ENCODE data around the gene TFE3. TPM values are rescaled to one million over a fixed set of nuclear protein-coding genes. Genes with fewer than 3 reads are reported as not detected.

The TFE3 gene
- total RNA-seq (2021) = 46.4 to 51.2 TPM (median 50.0 TPM) in 3 replicates
- Bru-seq, nascent RNA = percentile 70 among the genes with signal in this experiment
- long read RNA-seq, experiment 1, transcript TFE3-204 (10 exons, 3,279 nt) = minor isoform, 37 of 211 reads
- long read RNA-seq, experiment 1, transcript TFE3-201 (10 exons, 3,415 nt) = major isoform, 110 of 211 reads
- long read RNA-seq, experiment 1, partial matches to known transcripts = 27 of 211 reads
- long read RNA-seq, experiment 1, other reads (novel, unspliced or antisense) = 35 of 211 reads
- long read RNA-seq, experiment 2, transcript TFE3-204 (10 exons, 3,279 nt) = minor isoform, 11 of 79 reads
- long read RNA-seq, experiment 2, transcript TFE3-201 (10 exons, 3,415 nt) = major isoform, 13 of 79 reads
- long read RNA-seq, experiment 2, partial matches to known transcripts = 12 of 79 reads
- long read RNA-seq, experiment 2, other reads (novel, unspliced or antisense) = 41 of 79 reads
- long read RNA-seq, experiment 3, partial matches to known transcripts = 0 of 10 reads
- long read RNA-seq, experiment 3, other reads (novel, unspliced or antisense) = 4 of 10 reads

- Mint-ChIP-seq H3K27me3 (ENCODE audit: low read depth) (no peaks in the 10 kb centered on the region; the same call in 1 of the 2 replicates), H3K4me1 (peaks cover 29% of the 10 kb centered on the region), H3K4me3 (peak within 1 kb of the TSS; percentile 88), H3K9me3 (no peaks in the 10 kb centered on the region), H3K27ac (peak within 1 kb of the TSS; percentile 97), H3K36me3 (peaks cover 13% of the 10 kb centered on the region)
- CTCF ChIA-PET = interaction anchor here (0.6 to 2.7 kb wide), 8 partner anchors 10 to 281 kb away, joined by 3 to 14 read pairs (median 4); partner anchors contain the start of genes GRIPAP1, KCND1, MAGIX and PRAF2
- peak; percentile 97 for DNase-seq (ENCODE audit: low spot score)
- POLR2A ChIA-PET = interaction anchor here (0.7 to 1.7 kb wide), 3 partner anchors 41 to 743 kb away, joined by 4 to 10 read pairs (median 4); partner anchors contain the start of gene GRIPAP1
- peak; percentile 81 for ATAC-seq
- TF ChIP-seq CTCF (IDR thresholded peaks at IDR 0.05) = peak; percentile 51
- TF ChIP-seq ZNF121 (CRISPR knock-in tag; IDR thresholded peaks at IDR 0.05) = no peak
- TF ChIP-seq ELF4 (CRISPR knock-in tag; IDR thresholded peaks at IDR 0.05; ENCODE audit: low read depth) = no peak
- 0 out of 2 replicates have a peak, but pooled peaks have one; percentile 68 for TF ChIP-seq GTF2I (CRISPR knock-in tag; conservative IDR thresholded peaks at IDR 0.05)
- TF ChIP-seq SP1 (CRISPR knock-in tag; conservative IDR thresholded peaks at IDR 0.05) = peak; percentile 47; the same call in 1 of the 2 replicates
- peak; percentile 51; the same call in 1 of the 2 replicates for TF ChIP-seq ZNF263 (CRISPR knock-in tag; IDR thresholded peaks at IDR 0.05; ENCODE audit: low read depth)
- no peak for TF ChIP-seq ZNF138 (CRISPR knock-in tag; conservative IDR thresholded peaks at IDR 0.05)
- 0 out of 2 replicates have a peak, but pooled peaks have one; percentile 23 for TF ChIP-seq NFYB (CRISPR knock-in tag; conservative IDR thresholded peaks at IDR 0.05; ENCODE audit: low read depth)
Observed at GRCh38 chrX:49043220-49043986, at the start of gene TFE3. Gene TFE3 (minus strand): TSS chrX:49043357. CDS start chrX:49043226, 131 bp downstream.

- POLR2A ChIA-PET = no interaction called here
- Mint-ChIP-seq H3K27me3 (ENCODE audit: low read depth) (no peaks in the 10 kb centered on the region), H3K4me3 (no peak overlapping the region), H3K27ac (no peak overlapping the region), H3K36me3 (no peaks in the 10 kb centered on the region), H3K4me1 (no peaks in the 10 kb centered on the region), H3K9me3 (no peaks in the 10 kb centered on the region)
- CTCF ChIA-PET = interaction anchor here (0.7 to 1.0 kb wide), 3 partner anchors 11 to 103 kb away, joined by 3 to 4 read pairs (median 4); no protein-coding TSS in a partner anchor
- ATAC-seq = no peak
- DNase-seq (ENCODE audit: low spot score) = no peak
- TF ChIP-seq EMX1 (CRISPR knock-in tag; IDR thresholded peaks at IDR 0.05) = no peak
- no peak for TF ChIP-seq RELA (CRISPR knock-in tag; IDR thresholded peaks at IDR 0.05; ENCODE audit: borderline replicate concordance)
- no peak for TF ChIP-seq ZNF671 (CRISPR knock-in tag; IDR thresholded peaks at IDR 0.05)
- TF ChIP-seq MLX (CRISPR knock-in tag; IDR thresholded peaks at IDR 0.05) = no peak
- no peak for TF ChIP-seq E2F4 (CRISPR knock-in tag; IDR thresholded peaks at IDR 0.05; ENCODE audit: borderline replicate concordance, low read depth)
- TF ChIP-seq USF1 (CRISPR knock-in tag; IDR thresholded peaks at IDR 0.05) = no peak
- no peak for TF ChIP-seq ATF3 (CRISPR knock-in tag; conservative IDR thresholded peaks at IDR 0.05)
- TF ChIP-seq E2F5 (CRISPR knock-in tag; IDR thresholded peaks at IDR 0.05) = no peak
- TF ChIP-seq ELF4 (CRISPR knock-in tag; IDR thresholded peaks at IDR 0.05; ENCODE audit: low read depth) = no peak
- TF ChIP-seq OVOL2 (CRISPR knock-in tag; IDR thresholded peaks at IDR 0.05; ENCODE audit: borderline replicate concordance) = no peak
- TF ChIP-seq ZNF512 (CRISPR knock-in tag; IDR thresholded peaks at IDR 0.05; ENCODE audit: borderline replicate concordance) = no peak
- no peak for TF ChIP-seq MYBL2 (CRISPR knock-in tag; IDR thresholded peaks at IDR 0.05)
- TF ChIP-seq IRF2 (CRISPR knock-in tag; IDR thresholded peaks at IDR 0.05; ENCODE audit: borderline replicate concordance, low read depth) = no peak
- TF ChIP-seq RORB (CRISPR knock-in tag; IDR thresholded peaks at IDR 0.05) = no peak
- no peak for TF ChIP-seq FOXP1 (CRISPR knock-in tag; IDR thresholded peaks at IDR 0.05; ENCODE audit: borderline replicate concordance)
Observed at GRCh38 chrX:49089553-49089952, 46.4 kb upstream of the TFE3 start.
